Measurements from ENCODE around the gene PRKG1. TPM values are rescaled to one million over a fixed set of nuclear protein-coding genes. Genes with fewer than 3 reads are reported as not detected.

The PRKG1 gene
- total RNA-seq, 1 experiment from 2014 or later, result 10.4 TPM

DNA sequence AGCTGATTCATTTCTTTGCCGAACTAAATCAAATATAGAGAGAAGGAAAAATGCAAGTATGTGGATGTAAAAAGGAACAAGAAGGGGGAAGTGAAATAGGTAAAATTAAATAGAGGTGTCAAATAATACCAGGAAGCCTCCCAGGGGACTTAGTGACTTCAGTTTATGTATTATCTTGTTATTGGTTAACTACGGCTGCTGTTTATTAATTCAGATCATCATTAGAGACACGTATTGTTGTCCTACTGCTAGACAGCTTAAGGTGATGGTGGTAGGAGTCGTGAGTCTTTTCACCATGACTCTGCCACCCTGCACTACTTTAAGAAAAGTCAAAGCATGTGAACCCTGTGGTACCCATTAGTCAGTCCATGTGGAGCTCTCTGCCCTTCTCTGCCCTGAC lies 289.1 kb downstream of the PRKG1 start:
- Histone ChIP-seq H3K4me1 (ENCODE audit: insufficient read depth, low read length) (no peaks in the 10 kb centered on the region), H3T11ph (ENCODE audit: low read length) (no peak overlapping the region), H3K9ac (ENCODE audit: extremely low read depth, insufficient read length, low read length) (no peak overlapping the region), H3K23ac (ENCODE audit: insufficient read length, low read depth, low read length) (no peak overlapping the region), H2BK12ac (ENCODE audit: insufficient read length, low read depth, low read length) (no peak overlapping the region), H2BK20ac (ENCODE audit: low read depth, low read length, poor library complexity, severe bottlenecking) (no peak overlapping the region), H4K5ac (ENCODE audit: insufficient read length, low read depth, low read length) (no peak overlapping the region), H3K14ac (ENCODE audit: insufficient read depth, low read length) (no peak overlapping the region; the same call in 1 of the 2 replicates), H2AK5ac (ENCODE audit: insufficient read length, low read length) (no peak overlapping the region), H4K8ac (replicated peaks; ENCODE audit: insufficient read length, low read depth, low read length) (no peak overlapping the region), H4K91ac (ENCODE audit: insufficient read length, low read depth, low read length) (no peak overlapping the region), H4K20me1 (ENCODE audit: control insufficient read depth, insufficient read depth, insufficient read length) (no peaks in the 10 kb centered on the region), H3K9me3 (ENCODE audit: control insufficient read depth, low read depth, low read length) (no peaks in the 10 kb centered on the region), H2BK15ac (ENCODE audit: low read depth, low read length) (no peak overlapping the region), H3K4ac (ENCODE audit: low read depth, low read length) (no peak overlapping the region), H2BK120ac (ENCODE audit: low read depth, low read length, poor library complexity, severe bottlenecking) (no peak overlapping the region), H2BK5ac (ENCODE audit: insufficient read length, low read length) (no peak overlapping the region), H3K56ac (ENCODE audit: insufficient read length, low read depth, low read length) (no peak overlapping the region), H3K79me2 (ENCODE audit: insufficient read depth, low read length) (no peaks in the 10 kb centered on the region), H2AFZ (ENCODE audit: low read length) (no peak overlapping the region), H3K23me2 (ENCODE audit: insufficient read length, low read depth, low read length, poor library complexity, severe bottlenecking) (no peaks in the 10 kb centered on the region), H3K27ac (ENCODE audit: insufficient read length, low read depth, low read length) (no peak overlapping the region), H3K18ac (ENCODE audit: insufficient read length, low read depth, low read length) (no peak overlapping the region), H3K4me2 (ENCODE audit: insufficient read depth, insufficient read length, low read length) (no peak overlapping the region), H3K79me1 (ENCODE audit: insufficient read depth, low read depth, low read length, poor library complexity, severe bottlenecking) (no peaks in the 10 kb centered on the region), H3K27me3 (ENCODE audit: insufficient read depth, low read length) (no peaks in the 10 kb centered on the region)
- Mint-ChIP-seq H3K4me1 (peaks cover 23 to 42% of the 10 kb centered on the region in 2 experiments), H3K36me3 (ENCODE audit: insufficient read depth in 1 of 3, low read depth in 3 of 3) (no peaks in the 10 kb centered on the region), H3K27ac (no peak overlapping the region), H3K4me3 (no peak overlapping the region), H3K27me3 (ENCODE audit: low read depth) (no peaks in the 10 kb centered on the region), H3K9me3 (no peaks in the 10 kb centered on the region)
- DNase-seq, result no peak
- TF ChIP-seq, protein P1, sequence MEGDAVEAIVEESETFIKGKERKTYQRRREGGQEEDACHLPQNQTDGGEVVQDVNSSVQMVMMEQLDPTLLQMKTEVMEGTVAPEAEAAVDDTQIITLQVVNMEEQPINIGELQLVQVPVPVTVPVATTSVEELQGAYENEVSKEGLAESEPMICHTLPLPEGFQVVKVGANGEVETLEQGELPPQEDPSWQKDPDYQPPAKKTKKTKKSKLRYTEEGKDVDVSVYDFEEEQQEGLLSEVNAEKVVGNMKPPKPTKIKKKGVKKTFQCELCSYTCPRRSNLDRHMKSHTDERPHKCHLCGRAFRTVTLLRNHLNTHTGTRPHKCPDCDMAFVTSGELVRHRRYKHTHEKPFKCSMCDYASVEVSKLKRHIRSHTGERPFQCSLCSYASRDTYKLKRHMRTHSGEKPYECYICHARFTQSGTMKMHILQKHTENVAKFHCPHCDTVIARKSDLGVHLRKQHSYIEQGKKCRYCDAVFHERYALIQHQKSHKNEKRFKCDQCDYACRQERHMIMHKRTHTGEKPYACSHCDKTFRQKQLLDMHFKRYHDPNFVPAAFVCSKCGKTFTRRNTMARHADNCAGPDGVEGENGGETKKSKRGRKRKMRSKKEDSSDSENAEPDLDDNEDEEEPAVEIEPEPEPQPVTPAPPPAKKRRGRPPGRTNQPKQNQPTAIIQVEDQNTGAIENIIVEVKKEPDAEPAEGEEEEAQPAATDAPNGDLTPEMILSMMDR (conservative IDR thresholded peaks at IDR 0.05), result no peak
- no CpG with 5 or more reads among the region's 4 CpGs for WGBS (ENCODE audit: extremely low coverage, insufficient read length, low lambda C conversion rate)

All from H9 (cell line).